ENCODE measurements around the gene DNAI4.

- no peak for TF ChIP-seq CTCF (conservative IDR thresholded peaks at IDR 0.05; ENCODE audit: low read depth, low read length)
- TF ChIP-seq EZH2 (IDR thresholded peaks at IDR 0.05; ENCODE audit: borderline replicate concordance, low read depth, low read length, poor library complexity, severe bottlenecking): no peak
Observed at GRCh38 chr1:66893712-66894111, 30.9 kb downstream of the DNAI4 start.
